NCI-H2227 (cell line): ENCODE results near the gene DYNC1LI1.
"Not testable (repeated sequence)": the region's sequence is repeated elsewhere in the genome, so short reads cannot be mapped to it uniquely, and the experiment has no call there.

Source experiments
- DNase-seq: peaks from one replicate; lab custom pipeline; 2025; ENCODE audit not compliant: unreplicated experiment; lab: John Stamatoyannopoulos, UW

The DYNC1LI1 gene

DNA sequence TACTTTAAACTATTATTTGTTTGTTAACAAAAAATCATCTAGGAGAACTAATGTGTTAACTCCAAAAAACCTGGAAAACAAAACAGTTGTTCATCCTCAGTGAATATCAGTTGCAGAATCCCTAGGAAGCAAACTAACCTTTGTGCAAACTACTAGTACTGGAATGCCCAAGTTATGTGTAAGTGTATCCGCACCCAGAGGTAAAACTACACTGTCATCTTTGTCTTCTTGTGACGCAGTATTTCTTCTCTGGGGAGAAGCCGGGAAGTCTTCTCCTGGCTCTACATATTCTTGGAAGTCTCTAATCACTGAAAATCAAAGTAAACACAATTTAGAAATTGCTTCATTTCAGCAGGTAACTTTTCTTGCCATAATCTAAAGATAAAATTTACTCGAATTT is 29.8 kb downstream of the DYNC1LI1 start:
- no peak for DNase-seq

DNA sequence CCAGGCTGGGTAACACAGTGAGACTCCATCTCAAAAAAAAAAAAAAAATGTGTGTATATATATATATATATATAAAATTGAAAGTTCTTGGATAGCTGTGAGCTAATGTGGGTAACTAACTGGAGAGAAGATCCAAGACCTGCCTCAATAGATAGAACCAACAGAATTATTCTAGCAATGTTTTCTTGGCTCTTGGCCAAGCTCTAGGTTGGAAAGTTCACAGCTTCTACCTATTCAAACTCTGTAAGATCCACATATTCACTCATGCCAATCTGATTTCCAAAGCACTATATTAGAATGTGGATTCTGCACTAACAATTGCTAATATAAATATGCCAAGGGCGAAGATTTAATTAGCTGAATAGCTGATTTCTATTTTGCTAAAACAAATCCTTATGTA is 38.2 kb downstream of the DYNC1LI1 start:
- DNase-seq: no peak

DNA sequence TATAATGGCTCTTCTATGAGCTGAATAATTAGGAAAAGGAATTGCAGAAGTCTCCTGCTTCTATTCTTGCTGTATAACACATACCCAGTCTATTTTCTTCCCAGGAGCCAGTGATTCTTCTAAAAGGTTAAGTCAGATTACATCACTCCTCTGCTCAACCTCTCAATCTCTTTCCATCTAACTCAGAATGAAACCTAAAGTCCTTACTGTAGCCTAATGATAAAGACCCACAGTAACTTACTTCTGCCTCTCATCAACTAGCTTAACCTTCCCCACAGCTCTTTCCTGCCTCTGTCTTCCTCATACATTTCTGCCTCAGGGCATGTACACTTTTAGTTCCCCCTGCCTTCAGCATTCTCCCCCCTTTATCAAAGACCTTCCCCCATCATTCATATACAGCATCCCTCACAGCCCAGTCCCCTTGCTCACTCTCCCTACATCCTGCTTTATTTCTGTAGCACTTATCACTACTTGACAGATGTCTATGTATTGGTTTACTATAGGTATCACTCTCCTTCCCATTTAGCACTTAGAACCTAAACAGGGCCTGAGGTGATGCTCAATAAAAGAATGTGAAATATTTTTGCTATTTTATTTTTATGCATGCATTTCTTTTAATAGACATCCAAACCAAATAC is 39.5 kb downstream of the DYNC1LI1 start:
- DNase-seq: no peak

DNA sequence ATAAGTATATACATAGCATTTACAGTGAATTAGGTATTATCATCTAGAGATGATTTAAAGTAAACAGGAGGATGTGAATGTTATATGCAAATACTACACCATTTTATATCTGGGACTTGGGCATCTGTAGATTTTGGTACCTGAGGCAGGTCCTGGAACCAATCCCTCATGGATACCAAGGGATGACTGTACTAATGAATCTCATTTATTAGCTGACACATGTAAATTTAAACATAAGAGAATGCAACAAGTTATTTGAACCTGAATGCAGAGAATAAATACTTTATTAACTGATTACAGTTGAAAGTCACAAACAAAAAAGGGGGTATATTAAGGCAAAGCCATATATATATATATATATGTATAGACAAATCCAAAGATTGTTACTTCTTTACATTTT is 44.9 kb downstream of the DYNC1LI1 start:
- DNase-seq: no peak

DNA sequence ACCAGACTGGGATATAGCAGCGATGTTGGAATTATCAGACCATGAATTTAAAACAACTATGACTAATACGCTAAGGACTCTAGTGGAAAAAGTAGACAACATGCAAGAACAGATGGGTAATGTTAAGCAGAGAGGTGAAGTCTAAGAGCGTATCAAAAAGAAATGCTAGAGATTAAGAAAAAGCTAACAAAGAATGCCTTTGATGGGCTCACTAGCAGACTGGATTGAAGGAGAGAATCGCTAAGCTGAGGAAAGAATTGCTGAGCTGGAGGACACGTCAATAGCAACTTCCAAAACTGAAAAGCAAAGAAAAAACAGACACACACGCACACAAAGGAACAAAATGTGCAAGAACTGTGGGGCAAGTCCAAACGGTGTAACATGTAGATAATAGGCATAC is 48.0 kb downstream of the DYNC1LI1 start:
- no peak for DNase-seq

GRCh38 chr3:32518921-32519320 is 51.7 kb downstream of the DYNC1LI1 start:
- DNase-seq: not testable (repeated sequence)

- not testable (repeated sequence) for DNase-seq
Observed at GRCh38 chr3:32516751-32517150, 53.9 kb downstream of the DYNC1LI1 start.

- no peak for DNase-seq
Observed at GRCh38 chr3:32511005-32511404, 59.7 kb downstream of the DYNC1LI1 start.

GRCh38 chr3:32510075-32510724 is 60.5 kb downstream of the DYNC1LI1 start:
- peak; percentile 64 for DNase-seq

GRCh38 chr3:32508711-32509110 is 61.9 kb downstream of the DYNC1LI1 start:
- DNase-seq: no peak

- no peak for DNase-seq
Observed at GRCh38 chr3:32506466-32506865, 64.2 kb downstream of the DYNC1LI1 start.

GRCh38 chr3:32502946-32503286 is 67.7 kb downstream of the DYNC1LI1 start:
- no peak for DNase-seq

DNA sequence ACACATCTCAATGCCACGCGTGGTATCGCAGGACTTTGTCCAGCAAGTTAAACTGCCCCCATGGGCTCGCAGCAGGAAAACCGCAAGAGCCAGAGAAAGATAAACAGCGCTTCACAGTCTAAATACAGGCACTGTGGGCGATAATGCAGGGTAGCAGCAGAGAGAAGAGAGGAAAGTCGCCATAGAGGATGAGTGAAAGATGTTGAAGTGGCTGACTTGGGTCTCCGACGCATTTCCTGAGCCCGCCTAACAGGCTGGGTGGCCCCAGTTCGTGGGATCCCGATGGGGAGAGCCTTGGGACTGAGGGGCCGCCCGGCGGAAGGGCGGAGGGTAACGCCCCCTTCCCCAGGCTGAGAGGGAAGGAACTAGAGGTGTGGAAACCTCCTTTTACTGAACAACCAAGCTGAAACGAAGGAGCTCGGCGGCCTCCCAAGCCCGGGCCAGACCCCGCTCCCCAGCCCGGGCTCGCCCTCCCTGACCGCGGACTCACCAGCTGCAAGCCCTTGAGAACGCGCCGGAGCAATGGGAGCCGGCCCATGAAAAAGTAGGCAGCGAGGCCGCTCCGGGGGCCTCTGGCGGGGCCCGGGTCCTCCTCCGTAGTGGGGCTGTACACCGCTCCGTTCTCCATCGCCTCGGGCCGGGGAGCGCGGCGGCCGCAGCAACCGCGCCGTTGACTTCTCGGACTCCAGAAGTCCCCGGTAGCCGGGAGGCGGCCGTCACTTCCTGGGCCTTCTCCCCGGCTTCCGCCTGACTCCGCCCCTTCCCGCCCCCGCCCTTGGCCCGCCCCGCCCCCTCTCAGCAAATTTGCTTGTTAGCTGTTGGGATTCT is 68.3 kb downstream of the DYNC1LI1 start, which contains the start of gene CMTM6:
Gene CMTM6 (minus strand): TSS at position 735 of the 828 bp plus-strand sequence. CDS start 107 bp downstream, at position 628.
- peak; percentile 74 for DNase-seq

DNA sequence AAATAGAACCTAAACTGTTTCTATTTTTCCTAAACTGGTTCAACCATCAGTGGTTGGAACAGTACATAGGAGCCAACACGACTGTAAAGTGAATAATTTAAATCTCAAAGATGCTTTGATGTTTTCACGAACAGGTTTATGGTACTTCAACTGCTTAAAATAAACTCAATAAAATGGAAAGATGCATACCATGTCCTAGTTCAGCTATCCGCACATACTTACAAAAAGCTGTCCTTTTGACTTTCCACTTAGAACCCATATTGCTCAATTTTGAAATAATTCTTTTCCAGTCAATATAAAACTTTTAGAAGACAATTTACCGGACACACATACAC is 68.9 kb downstream of the DYNC1LI1 start:
- no peak for DNase-seq

DNA sequence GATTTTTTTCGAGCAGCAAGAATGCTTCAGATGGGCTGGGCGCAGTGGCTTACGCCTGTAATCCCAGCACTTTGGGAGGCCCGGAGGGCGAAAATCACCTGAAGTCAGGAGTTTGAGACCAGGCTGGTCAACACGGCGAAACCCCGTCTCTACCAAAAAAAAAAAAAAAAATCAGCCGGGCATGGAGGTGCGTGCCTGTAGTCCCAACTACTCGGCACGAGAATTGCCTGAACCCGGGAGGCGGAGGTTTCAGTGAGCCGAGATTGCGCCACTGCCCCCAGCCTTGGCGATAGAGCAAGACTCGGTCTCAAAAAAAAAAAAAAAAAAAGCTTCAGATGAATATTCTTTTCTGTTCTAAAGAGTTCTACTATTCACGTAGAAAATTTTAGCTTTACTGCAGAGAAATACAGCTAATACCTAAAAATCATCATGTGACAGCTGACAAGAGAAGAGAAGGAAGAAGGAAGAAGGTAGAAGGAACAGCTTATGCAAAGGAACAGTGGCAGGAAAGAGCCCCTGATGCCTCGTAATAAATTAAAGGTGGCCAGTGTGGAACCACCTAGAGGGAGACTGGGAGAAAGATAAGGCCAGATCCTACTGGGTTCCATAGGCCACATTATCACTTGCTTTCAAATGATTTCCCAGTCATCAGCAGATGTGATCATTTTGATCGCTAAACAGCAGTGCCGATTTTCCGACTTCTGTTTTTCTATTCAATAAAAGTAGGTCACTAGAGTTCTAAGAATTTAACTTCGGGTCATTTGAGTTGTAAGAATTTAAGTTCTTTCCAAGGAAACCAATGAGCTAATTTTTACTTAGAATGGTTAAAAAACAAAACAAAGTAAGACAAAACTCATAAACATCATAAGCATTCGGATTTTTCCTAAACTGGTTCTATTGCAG is 69.5 kb downstream of the DYNC1LI1 start:
- DNase-seq: no peak

- no peak for DNase-seq
Observed at GRCh38 chr3:32500231-32500630, 70.4 kb downstream of the DYNC1LI1 start.

DNA sequence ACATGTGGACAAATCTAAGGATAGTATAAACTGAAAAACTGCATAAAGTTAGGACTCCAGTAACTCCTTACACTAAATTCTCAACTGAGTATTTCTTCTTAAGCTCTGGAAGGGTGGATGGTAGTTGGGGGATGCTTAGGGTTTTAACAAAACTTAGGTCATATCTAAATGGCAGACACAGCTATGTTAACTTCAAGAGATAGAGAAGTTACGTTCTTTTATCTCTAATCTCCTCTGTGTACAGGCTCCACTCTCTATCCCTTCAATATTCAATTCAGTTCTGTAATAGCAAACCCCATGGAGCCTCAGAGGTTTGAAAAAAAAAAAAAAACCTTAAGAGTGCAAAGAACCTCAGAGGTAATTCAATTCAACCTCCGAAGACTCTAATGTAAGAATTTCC is 71.1 kb downstream of the DYNC1LI1 start:
- DNase-seq: no peak

- DNase-seq: no peak
Observed at GRCh38 chr3:32498992-32499391, 71.7 kb downstream of the DYNC1LI1 start.

- DNase-seq: no peak
Observed at GRCh38 chr3:32498252-32498651, 72.4 kb downstream of the DYNC1LI1 start.

DNA sequence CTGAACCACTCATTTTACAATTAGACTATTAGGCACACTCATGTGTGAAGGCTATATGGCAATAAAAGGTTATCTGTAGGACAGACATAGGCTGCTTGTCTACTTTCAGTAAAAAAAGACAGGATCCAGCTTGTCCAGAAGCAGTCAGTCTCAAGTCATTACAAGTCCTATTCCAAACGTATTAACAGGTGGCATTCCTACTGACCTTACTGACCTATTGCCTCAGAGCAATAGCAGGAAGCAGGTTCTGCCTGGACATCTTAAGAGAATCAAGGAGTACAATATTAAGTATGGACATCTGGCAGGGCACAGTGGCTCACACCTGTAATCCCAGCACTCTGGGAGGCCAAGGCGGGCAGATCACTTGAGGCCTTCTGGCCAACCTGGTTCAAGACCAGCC is 75.0 kb downstream of the DYNC1LI1 start:
- DNase-seq: no peak

GRCh38 chr3:32495085-32495484 is 75.6 kb downstream of the DYNC1LI1 start:
- no peak for DNase-seq
